Measurements from ENCODE around the gene NR6A1.

GRCh38 chr9:124555043-124555442 is 216.1 kb downstream of the NR6A1 start:
- TF ChIP-seq CTCF (IDR thresholded peaks at IDR 0.05) (no peak), MAX (CRISPR knock-in tag; IDR thresholded peaks at IDR 0.05) (no peak), USF2 (CRISPR knock-in tag; IDR thresholded peaks at IDR 0.05) (no peak), ATF2 (CRISPR knock-in tag; IDR thresholded peaks at IDR 0.05; ENCODE audit: borderline replicate concordance, low read depth) (no peak)

Measured in WTC11 (cell line).